Activated CD4-positive, alpha-beta T cell treated with anti-CD3 and anti-CD28 coated beads for 36 hours (primary cell): ENCODE measurements around the gene G0S2. TPM values are rescaled to one million over a fixed set of nuclear protein-coding genes. Genes with fewer than 3 reads are reported as not detected.

Experiments
- ATAC-seq: fragments of 200-7000 bp; cut with Tn5 transposase; one replicate; pipeline ENCODE4 v1.10.0; 2021; ENCODE audit warnings: mild to moderate bottlenecking, moderate library complexity
- CTCF ChIA-PET: fragments of 350-600 bp; sonication (Branson Sonifier 250); formaldehyde crosslinking; loops from one replicate; lab custom pipeline; 2021; ENCODE audit warnings: antibody characterized with exemption; lab: Charles Lee
- POLR2A ChIA-PET: fragments of 350-600 bp; sonication (Branson Sonifier 250); formaldehyde crosslinking; loops from one replicate; lab custom pipeline; 2021; ENCODE audit warnings: antibody characterized with exemption, inconsistent platforms; lab: Charles Lee
- DNase-seq: peaks from one replicate; pipeline ENCODE4 v3.0.0-alpha.2; 2020
- H3K27ac Mint-ChIP-seq: one replicate; pipeline ENCODE4 v1.8.0; 2021; ENCODE audit warnings: mixed read lengths
- H3K27me3 Mint-ChIP-seq: one replicate; pipeline ENCODE4 v1.8.0; 2021; ENCODE audit warnings: mixed read lengths
- H3K36me3 Mint-ChIP-seq: one replicate; pipeline ENCODE4 v1.8.0; 2021; ENCODE audit warnings: low read depth, mixed read lengths
- H3K4me1 Mint-ChIP-seq: one replicate; pipeline ENCODE4 v1.8.0; 2021; ENCODE audit warnings: mixed read lengths
- H3K4me3 Mint-ChIP-seq: one replicate; pipeline ENCODE4 v1.8.0; 2021; ENCODE audit warnings: mild to moderate bottlenecking, moderate library complexity, mixed read lengths
- H3K9me3 Mint-ChIP-seq: one replicate; pipeline ENCODE4 v1.8.0; 2021; ENCODE audit warnings: low read depth, mixed read lengths
- intact Hi-C, 2 experiments: fragments of 100-400 bp; cut with DNase I in 1 of 2; cut with micrococcal nuclease in 1 of 2; formaldehyde crosslinking; loops; one replicate each; pipeline versions ENCODE4 v1.14.2 to v1.15.1; 2022 to 2024; cut with DNase I, micrococcal nuclease
- total RNA-seq, 2 experiments: library from RNA; stranded (reverse); gene quantifications; one replicate each; pipeline ENCODE4 v1.2.3, GENCODE V29; 2021

Gene G0S2
- total RNA-seq, 2 experiments from 2014 or later: 21.9 to 22.8 TPM

- POLR2A ChIA-PET: no interaction called here
- Mint-ChIP-seq H3K36me3 (peaks cover 6% of the 10 kb centered on the region), H3K27ac (no peak overlapping the region), H3K9me3 (peaks cover 5% of the 10 kb centered on the region), H3K4me3 (no peak overlapping the region), H3K27me3 (no peaks in the 10 kb centered on the region), H3K4me1 (peaks cover 59% of the 10 kb centered on the region)
- intact Hi-C loops: no loop called here
- ATAC-seq (no peak), DNase-seq (no peak)
- CTCF ChIA-PET: no interaction called here
These were observed 45.6 kb downstream of the G0S2 start for GRCh38 chr1:209720826-209721225.

GRCh38 chr1:209721323-209721722 lies 46.1 kb downstream of the G0S2 start:
- Mint-ChIP-seq H3K9me3 (peaks cover 5% of the 10 kb centered on the region), H3K4me3 (no peak overlapping the region), H3K27me3 (no peaks in the 10 kb centered on the region), H3K4me1 (peaks cover 55% of the 10 kb centered on the region), H3K27ac (peak overlapping the region; percentile 16), H3K36me3 (peaks cover 6% of the 10 kb centered on the region)
- no peak for ATAC-seq
- intact Hi-C loops: no loop called here
- ChIA-PET CTCF (interaction anchor here (0.6 kb wide), 1 partner anchor 32 kb away, joined by 3 read pairs; no protein-coding TSS in a partner anchor), POLR2A (no interaction called here)
- DNase-seq: no peak

GRCh38 chr1:209723265-209723664 lies 48.1 kb downstream of the G0S2 start:
- no peak for DNase-seq
- ChIA-PET CTCF (interaction anchor here (0.8 to 2.5 kb wide), 9 partner anchors 10 to 100 kb away, joined by 3 to 8 read pairs (median 3); partner anchors contain the start of genes C1orf74 and TRAF3IP3), POLR2A (no interaction called here)
- Mint-ChIP-seq H3K27me3 (no peaks in the 10 kb centered on the region), H3K9me3 (peaks cover 5% of the 10 kb centered on the region), H3K36me3 (peaks cover 6% of the 10 kb centered on the region), H3K27ac (peak overlapping the region; percentile 94), H3K4me1 (peaks cover 58% of the 10 kb centered on the region), H3K4me3 (no peak overlapping the region)
- intact Hi-C loops: no loop called here
- ATAC-seq: no peak

- ChIA-PET CTCF (interaction anchor here (0.6 to 2.5 kb wide), 24 partner anchors 10 to 650 kb away, joined by 3 to 18 read pairs (median 4); partner anchors contain the start of genes HSD11B1 and TRAF3IP3), POLR2A (interaction anchor here (0.9 to 1.5 kb wide), 4 partner anchors 12 to 650 kb away, joined by 3 to 11 read pairs (median 3); partner anchors contain the start of gene TRAF3IP3)
- DNase-seq (peak; percentile 72), ATAC-seq (peak; percentile 88)
- Mint-ChIP-seq H3K36me3 (peaks cover 6% of the 10 kb centered on the region), H3K9me3 (peaks cover 5% of the 10 kb centered on the region), H3K27me3 (no peaks in the 10 kb centered on the region), H3K4me3 (peak overlapping the region; percentile 29), H3K27ac (peak overlapping the region; percentile 94), H3K4me1 (peaks cover 58% of the 10 kb centered on the region)
- intact Hi-C loops: loop anchor here (1.0 kb wide), 4 partner anchors 14 to 27 kb away; no protein-coding TSS in a partner anchor
These were observed 48.8 kb downstream of the G0S2 start for GRCh38 chr1:209723756-209724693.

Other genes starting within 250 kb of the G0S2 start
- under 1 TPM; 0.09 to 0.23 TPM for gene CAMK1G, start 91.7 kb upstream of the G0S2 start, total RNA-seq
- 1 to 10 TPM; 3.1 to 4.2 TPM for gene LAMB3, start 23.0 kb upstream of the G0S2 start, total RNA-seq
- gene HSD11B1, start 29.4 kb downstream of the G0S2 start, total RNA-seq: 1 to 10 TPM; 4.5 to 5.7 TPM
- 100 to 1,000 TPM; 136 to 138 TPM for gene TRAF3IP3, start 80.6 kb downstream of the G0S2 start, total RNA-seq
- 1 to 10 TPM; 3.7 to 4.3 TPM for gene C1orf74, start 109.1 kb downstream of the G0S2 start, total RNA-seq
- gene IRF6, start 130.7 kb downstream of the G0S2 start, total RNA-seq: under 1 TPM; 0.11 to 0.14 TPM
- 10 to 100 TPM in 1 of 2 experiments, 1 to 10 TPM in 1; 9.4 to 10.4 TPM for gene UTP25, start 152.6 kb downstream of the G0S2 start, total RNA-seq